Activated CD4-positive, alpha-beta T cell treated with anti-CD3 and anti-CD28 coated beads, Interleukin-2, amount 10 ng/mL, durations not matched to agents 7 days and 5 days (primary cell): ENCODE results near the gene FANCD2. TPM values are rescaled to one million over a fixed set of nuclear protein-coding genes. Genes with fewer than 3 reads are reported as not detected.
"Not testable (repeated sequence)": the region's sequence is repeated elsewhere in the genome, so short reads cannot be mapped to it uniquely, and the experiment has no call there.

Experiments used
- CTCF ChIA-PET: fragments of 350-600 bp; sonication (Branson Sonifier 250); formaldehyde crosslinking; loops from one replicate; lab custom pipeline; 2021; ENCODE audit warnings: antibody characterized with exemption; lab: Charles Lee
- POLR2A ChIA-PET: fragments of 350-600 bp; sonication (Branson Sonifier 250); formaldehyde crosslinking; loops from one replicate; lab custom pipeline; 2021; ENCODE audit warnings: antibody characterized with exemption; lab: Charles Lee
- DNase-seq: peaks from one replicate; pipeline ENCODE4 v3.0.0-alpha.2; 2020
- H3K27ac Mint-ChIP-seq: one replicate; pipeline ENCODE4 v1.8.0; 2021; ENCODE audit warnings: mild to moderate bottlenecking, moderate library complexity, mixed read lengths
- H3K27me3 Mint-ChIP-seq: one replicate; pipeline ENCODE4 v1.8.0; 2021; ENCODE audit warnings: mixed read lengths
- H3K36me3 Mint-ChIP-seq: one replicate; pipeline ENCODE4 v1.8.0; 2021; ENCODE audit warnings: low read depth, mixed read lengths
- H3K4me1 Mint-ChIP-seq: one replicate; pipeline ENCODE4 v1.8.0; 2021; ENCODE audit warnings: mixed read lengths
- H3K4me3 Mint-ChIP-seq: one replicate; pipeline ENCODE4 v1.8.0; 2021; ENCODE audit warnings: mild to moderate bottlenecking, moderate library complexity, mixed read lengths
- H3K9me3 Mint-ChIP-seq: one replicate; pipeline ENCODE4 v1.8.0; 2021; ENCODE audit warnings: mixed read lengths
- total RNA-seq, 2 experiments: library from RNA; stranded (reverse); gene quantifications; one replicate each; pipeline ENCODE4 v1.2.3, GENCODE V29; 2021

The FANCD2 gene
- total RNA-seq, 2 experiments from 2014 or later, result 61.2 to 68.1 TPM

DNA sequence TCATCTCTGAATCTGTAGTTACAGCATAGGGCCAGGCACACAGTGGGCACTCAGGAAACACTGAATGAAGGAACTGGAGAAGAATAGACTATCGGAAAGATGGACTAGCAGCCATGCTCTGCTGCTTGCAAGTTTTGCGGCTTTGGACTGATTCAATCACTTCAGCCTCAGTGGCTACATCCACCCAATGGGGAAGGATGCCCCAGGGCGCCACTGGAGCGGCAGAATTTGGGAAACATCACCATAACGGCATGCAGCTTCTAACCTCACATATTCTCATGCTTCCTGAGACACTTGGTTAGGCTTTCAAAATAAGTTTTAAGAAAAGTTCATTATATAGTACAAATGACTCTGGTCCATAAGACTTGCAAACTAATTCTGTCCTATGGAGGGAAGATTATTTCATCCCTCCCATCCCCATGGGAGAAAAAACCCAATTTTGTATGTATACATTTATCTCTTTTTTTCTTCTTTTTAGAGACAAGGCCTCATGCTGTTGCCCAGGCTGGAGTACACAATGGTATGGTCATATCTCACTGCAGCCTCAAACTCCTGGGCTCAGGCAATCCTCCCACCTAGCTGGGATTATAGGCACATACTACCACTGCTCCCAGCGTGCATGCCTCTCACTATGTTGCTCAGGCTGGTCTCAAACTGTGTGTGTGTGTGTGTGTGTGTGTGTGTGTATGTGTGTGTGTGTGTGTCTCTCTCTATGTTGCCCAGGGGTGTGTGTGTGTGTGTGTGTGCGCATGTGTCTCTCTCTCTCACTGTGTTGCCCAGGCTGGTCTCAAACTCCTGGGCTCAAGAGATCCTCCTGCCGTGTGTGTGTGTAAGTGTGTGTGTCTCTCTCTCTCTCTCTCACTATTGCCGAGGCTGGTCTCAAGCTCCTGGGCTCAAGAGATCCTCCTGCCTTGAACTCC lies 4.1 kb upstream of the FANCD2 start:
- DNase-seq, result no peak
- H3K9me3 Mint-ChIP-seq, result no peaks in the 10 kb centered on the region
- ChIA-PET CTCF (interaction anchor here (0.6 kb wide), 2 partner anchors 95 to 97 kb away, joined by 4 read pairs; no protein-coding TSS in a partner anchor), POLR2A (no interaction called here)
- peaks cover 22% of the 10 kb centered on the region for H3K4me1 Mint-ChIP-seq
- no peak overlapping the region for H3K4me3 Mint-ChIP-seq
- no peak overlapping the region for H3K27ac Mint-ChIP-seq
- no peaks in the 10 kb centered on the region for H3K27me3 Mint-ChIP-seq
- peaks cover 21% of the 10 kb centered on the region for H3K36me3 Mint-ChIP-seq

DNA sequence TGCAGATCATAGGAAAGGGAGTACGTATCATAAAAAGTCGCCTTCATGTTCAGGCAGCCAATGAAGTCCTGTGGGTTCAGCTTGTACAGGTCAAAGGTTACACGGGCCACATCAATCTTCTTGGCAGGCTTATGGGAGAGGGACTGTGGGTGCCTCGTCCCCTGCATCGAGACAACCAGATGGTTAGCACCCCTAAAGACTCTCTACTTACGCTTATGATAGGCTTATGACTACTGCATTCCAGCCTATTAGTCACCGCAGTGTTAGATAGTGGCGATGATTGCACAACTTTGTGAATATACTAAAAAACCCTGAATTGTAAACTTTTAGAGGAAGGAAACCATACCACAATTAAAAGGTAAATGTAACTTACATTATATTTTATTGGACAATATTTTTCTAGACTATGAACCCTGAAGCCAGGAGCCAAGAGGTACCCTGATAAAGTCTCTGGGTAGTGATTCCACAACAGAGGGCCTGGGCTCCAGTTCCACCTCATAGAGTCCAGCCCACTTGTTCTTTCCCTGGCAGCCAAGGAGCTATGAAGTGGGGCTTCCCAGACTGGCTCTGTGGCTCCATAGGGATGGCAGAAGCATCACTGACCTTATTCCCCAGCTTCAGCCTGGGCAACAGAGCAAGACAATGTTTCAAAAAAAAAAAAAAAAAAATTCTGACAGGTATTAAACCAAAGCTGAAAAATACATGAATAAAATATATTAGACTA lies 2.5 kb upstream of the FANCD2 start:
- ChIA-PET CTCF (no interaction called here), POLR2A (interaction anchor here (0.7 kb wide), 1 partner anchor 238 kb away, joined by 5 read pairs; no protein-coding TSS in a partner anchor)
- DNase-seq, result no peak
- Mint-ChIP-seq H3K27ac (no peak overlapping the region), H3K27me3 (no peaks in the 10 kb centered on the region), H3K4me1 (peaks cover 32% of the 10 kb centered on the region), H3K36me3 (peaks cover 21% of the 10 kb centered on the region), H3K4me3 (peak overlapping the region; percentile 32), H3K9me3 (no peaks in the 10 kb centered on the region)

DNA sequence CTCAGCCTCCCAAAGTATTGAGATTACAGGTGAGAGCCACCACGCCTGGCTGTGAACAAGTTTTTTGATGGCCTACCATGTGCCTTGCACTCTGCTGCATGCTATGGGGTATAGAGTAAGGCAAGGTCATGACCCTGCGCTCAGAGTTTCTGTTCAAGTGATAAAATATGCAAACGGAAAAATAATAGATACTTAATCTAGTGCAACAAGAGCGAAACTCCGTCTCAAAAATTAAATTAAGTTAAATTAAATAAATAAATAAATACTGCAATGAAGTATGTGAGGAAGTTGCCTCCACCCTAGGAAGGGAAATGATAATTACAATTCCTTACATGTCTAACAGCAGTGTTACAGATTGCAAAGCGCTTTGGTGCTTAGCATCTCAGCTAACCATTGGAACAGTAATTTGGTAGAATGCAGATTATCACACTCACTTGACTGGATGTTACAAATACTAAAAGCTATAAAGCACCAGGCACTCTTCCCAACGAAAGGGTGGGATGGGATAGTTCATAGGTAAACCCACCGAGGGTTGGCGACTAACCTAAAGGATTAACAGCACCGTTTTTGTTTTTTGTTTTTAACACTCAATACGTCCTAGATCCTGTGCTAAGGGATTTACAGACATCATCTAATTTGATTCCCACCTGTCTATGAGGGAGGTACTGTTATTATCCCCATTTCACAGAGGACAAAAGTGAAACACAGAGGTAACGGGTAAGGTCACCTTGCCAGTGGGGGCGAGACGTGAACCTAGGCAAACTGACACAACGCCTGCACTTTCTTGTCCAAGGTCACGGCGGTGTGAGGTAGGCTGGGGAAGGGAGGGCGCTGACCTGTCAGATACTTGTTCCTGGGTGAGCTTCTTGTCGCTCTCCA lies 793 bp upstream of the FANCD2 start:
- CTCF ChIA-PET, result interaction anchor here (0.6 to 1.3 kb wide), 2 partner anchors 238 to 433 kb away, joined by 3 read pairs; no protein-coding TSS in a partner anchor
- H3K4me1 Mint-ChIP-seq, result peaks cover 35% of the 10 kb centered on the region
- H3K9me3 Mint-ChIP-seq, result no peaks in the 10 kb centered on the region
- no peak for DNase-seq
- H3K36me3 Mint-ChIP-seq, result peaks cover 23% of the 10 kb centered on the region
- peak overlapping the region; percentile 98 for H3K27ac Mint-ChIP-seq
- H3K27me3 Mint-ChIP-seq, result no peaks in the 10 kb centered on the region
- POLR2A ChIA-PET, result interaction anchor here (0.7 to 1.0 kb wide), 4 partner anchors 14 to 215 kb away, joined by 3 to 4 read pairs (median 3); no protein-coding TSS in a partner anchor
- H3K4me3 Mint-ChIP-seq, result peak overlapping the region; percentile 88

DNA sequence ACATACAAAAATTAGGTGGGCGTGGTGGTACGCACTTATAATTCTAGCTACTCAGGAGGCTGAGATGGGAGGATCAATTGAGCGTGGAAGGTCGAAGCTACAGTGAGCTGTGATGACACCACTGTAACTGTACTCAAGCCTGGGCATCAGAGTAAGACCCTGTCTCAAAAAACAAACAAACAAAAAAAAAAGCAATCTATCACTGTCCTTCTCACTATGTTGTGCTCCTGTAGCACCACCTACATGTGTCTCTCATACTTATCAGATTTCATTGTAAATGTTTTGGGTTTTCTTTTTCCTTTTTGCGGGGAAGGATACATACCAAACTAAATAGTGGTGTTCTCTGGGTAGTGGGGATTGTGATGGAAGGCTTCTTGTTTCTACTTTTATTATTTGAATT lies 14.8 kb downstream of the FANCD2 start:
- CTCF ChIA-PET, result interaction anchor here (1.0 kb wide), 1 partner anchor 10 kb away, joined by 3 read pairs; no protein-coding TSS in a partner anchor
- H3K9me3 Mint-ChIP-seq, result no peaks in the 10 kb centered on the region
- no peaks in the 10 kb centered on the region for H3K27me3 Mint-ChIP-seq
- H3K4me1 Mint-ChIP-seq, result no peaks in the 10 kb centered on the region
- no peak for DNase-seq
- H3K36me3 Mint-ChIP-seq, result peaks cover 25% of the 10 kb centered on the region
- H3K27ac Mint-ChIP-seq, result no peak overlapping the region
- POLR2A ChIA-PET, result no interaction called here
- H3K4me3 Mint-ChIP-seq, result no peak overlapping the region

DNA sequence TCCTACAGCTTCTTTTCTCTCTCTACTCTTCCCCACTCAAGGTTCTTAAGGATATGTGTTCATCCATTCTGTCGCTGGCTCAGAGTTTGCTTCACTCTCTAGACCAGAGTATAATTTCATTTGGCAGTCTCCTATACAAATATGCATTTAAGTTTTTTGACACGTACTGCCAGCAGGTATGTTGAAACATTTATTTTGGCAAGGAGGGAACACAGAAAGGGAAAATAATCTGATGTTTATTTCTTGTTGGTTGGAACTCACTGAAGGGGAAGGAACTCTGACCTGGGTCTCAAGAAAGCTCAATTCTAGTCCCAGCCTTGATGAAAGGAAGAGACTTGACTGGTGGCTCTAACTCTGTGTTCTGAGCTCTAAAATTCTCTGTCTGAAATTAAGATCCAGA lies 21.6 kb downstream of the FANCD2 start:
- Mint-ChIP-seq H3K9me3 (no peaks in the 10 kb centered on the region), H3K27me3 (peaks cover 2% of the 10 kb centered on the region), H3K4me3 (no peak overlapping the region), H3K27ac (no peak overlapping the region), H3K36me3 (peaks cover 37% of the 10 kb centered on the region), H3K4me1 (no peaks in the 10 kb centered on the region)
- CTCF ChIA-PET, result interaction anchor here (1.5 kb wide), 1 partner anchor 88 kb away, joined by 4 read pairs; no protein-coding TSS in a partner anchor
- no peak for DNase-seq
- POLR2A ChIA-PET, result no interaction called here

DNA sequence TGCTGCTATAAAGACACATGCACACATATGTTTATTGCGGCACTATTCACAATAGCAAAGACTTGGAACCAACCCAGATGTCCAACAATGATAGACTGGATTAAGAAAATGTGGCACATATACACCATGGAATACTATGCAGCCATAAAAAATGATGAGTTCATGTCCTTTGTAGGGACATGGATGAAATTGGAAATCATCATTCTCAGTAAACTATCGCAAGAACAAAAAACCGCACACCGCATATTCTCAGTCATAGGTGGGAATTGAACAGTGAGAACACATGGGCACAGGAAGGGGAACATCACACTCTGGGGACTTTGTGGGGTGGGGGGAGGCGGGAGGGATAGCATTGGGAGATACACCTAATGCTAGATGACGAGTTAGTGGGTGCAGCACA lies 26.8 kb downstream of the FANCD2 start:
- H3K27me3 Mint-ChIP-seq, H3K4me3 Mint-ChIP-seq, CTCF ChIA-PET, DNase-seq, POLR2A ChIA-PET, H3K27ac Mint-ChIP-seq, H3K4me1 Mint-ChIP-seq, H3K9me3 Mint-ChIP-seq: not testable (repeated sequence)
- peaks cover 47% of the 10 kb centered on the region for H3K36me3 Mint-ChIP-seq

DNA sequence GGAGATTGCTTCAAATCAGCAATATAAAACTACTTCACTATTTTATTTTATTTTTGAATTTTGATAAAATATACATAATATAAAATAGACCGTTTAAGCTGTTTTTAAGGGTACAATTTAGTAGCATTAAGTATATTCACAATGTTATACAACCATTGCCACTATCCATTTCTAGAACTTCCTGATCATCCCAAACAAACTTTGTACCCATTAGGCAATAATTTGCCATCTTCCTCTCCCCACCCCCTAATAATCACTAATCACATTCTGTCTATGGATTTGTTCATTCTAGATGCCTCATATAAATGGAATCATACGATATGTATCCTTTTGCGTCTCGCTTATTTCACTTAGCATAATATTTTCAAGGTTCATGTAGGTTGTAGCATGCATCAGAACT lies 28.9 kb downstream of the FANCD2 start:
- Mint-ChIP-seq H3K4me1 (no peaks in the 10 kb centered on the region), H3K9me3 (no peaks in the 10 kb centered on the region)
- CTCF ChIA-PET, result interaction anchor here (0.7 to 1.2 kb wide), 2 partner anchors 27 to 239 kb away, joined by 3 to 5 read pairs; no protein-coding TSS in a partner anchor

DNA sequence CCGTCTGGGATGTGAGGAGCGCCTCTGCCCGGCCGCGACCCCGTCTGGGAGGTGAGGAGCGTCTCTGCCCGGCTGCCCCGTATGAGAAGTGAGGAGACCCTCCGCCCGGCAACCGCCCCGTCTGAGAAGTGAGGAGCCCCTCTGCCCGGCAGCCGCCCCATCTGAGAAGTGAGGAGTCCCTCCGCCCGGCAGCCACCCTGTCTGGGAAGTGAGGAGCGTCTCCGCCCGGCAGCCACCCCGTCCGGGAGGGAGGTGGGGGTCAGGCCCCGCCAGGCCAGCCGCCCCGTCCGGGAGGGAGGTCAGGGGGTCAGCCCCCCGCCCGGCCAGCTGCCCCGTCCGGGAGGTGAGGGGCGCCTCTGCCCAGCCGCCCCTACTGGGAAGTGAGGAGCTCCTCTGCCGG lies 43.8 kb downstream of the FANCD2 start:
- H3K4me3 Mint-ChIP-seq, H3K27me3 Mint-ChIP-seq, CTCF ChIA-PET, H3K27ac Mint-ChIP-seq, H3K4me1 Mint-ChIP-seq, POLR2A ChIA-PET, DNase-seq, H3K9me3 Mint-ChIP-seq: not testable (repeated sequence)
- H3K36me3 Mint-ChIP-seq, result peaks cover 48% of the 10 kb centered on the region

More for the DNA sequence above, 28.9 kb downstream of the FANCD2 start:
- H3K36me3 Mint-ChIP-seq, result peaks cover 39% of the 10 kb centered on the region
- no peak for DNase-seq
- no peaks in the 10 kb centered on the region for H3K27me3 Mint-ChIP-seq
- POLR2A ChIA-PET, result interaction anchor here (0.7 kb wide), 1 partner anchor 40 kb away, joined by 11 read pairs; no protein-coding TSS in a partner anchor
- H3K27ac Mint-ChIP-seq, result no peak overlapping the region
- no peak overlapping the region for H3K4me3 Mint-ChIP-seq

DNA sequence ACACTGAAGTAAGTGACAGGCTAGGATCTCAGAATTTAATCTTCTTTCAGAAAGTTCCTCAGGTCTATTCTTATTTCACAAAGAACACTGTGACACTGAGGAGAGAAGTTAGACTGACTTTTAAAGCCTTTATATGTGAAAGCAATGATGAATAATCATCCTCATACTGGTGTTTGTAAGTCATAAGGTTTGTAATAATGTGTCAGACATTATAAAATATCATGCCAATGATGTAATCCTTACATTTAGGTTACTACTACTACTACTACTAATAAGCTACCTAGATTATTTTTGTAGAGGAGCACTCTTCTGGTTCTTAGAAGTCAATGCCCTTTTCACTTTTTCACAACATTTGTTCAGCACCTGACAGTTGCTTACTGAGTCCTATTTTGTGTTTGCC lies 48.4 kb downstream of the FANCD2 start:
- H3K4me1 Mint-ChIP-seq, result no peaks in the 10 kb centered on the region
- CTCF ChIA-PET, result interaction anchor here (0.6 to 1.1 kb wide), 2 partner anchors 36 to 119 kb away, joined by 3 read pairs; no protein-coding TSS in a partner anchor

DNA sequence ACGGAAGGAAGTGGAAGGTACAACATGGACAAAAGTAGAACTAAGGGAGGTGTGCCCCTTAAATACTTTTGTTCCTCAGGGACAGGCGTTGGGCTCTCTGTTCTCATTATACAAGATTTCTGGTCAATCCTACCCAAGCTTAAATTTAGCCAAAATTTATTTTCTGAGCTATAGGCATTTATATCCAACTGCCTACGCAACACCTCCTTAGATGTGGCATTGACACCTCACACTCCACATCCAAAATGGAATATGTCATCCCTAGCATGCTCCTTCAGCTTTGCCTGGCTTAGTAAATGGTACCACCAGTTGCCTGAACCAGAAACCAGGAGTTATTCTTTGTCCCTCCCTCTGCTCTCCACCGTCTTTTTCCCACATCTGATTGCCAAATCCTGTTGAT lies 55.6 kb downstream of the FANCD2 start:
- Mint-ChIP-seq H3K9me3 (no peaks in the 10 kb centered on the region), H3K27ac (no peak overlapping the region)
- CTCF ChIA-PET, result interaction anchor here (2.3 kb wide), 1 partner anchor 27 kb away, joined by 5 read pairs; no protein-coding TSS in a partner anchor

More for the DNA sequence above, 48.4 kb downstream of the FANCD2 start:
- H3K36me3 Mint-ChIP-seq, result peaks cover 26% of the 10 kb centered on the region
- no peak for DNase-seq
- no peaks in the 10 kb centered on the region for H3K9me3 Mint-ChIP-seq
- H3K27me3 Mint-ChIP-seq, result no peaks in the 10 kb centered on the region
- POLR2A ChIA-PET, result no interaction called here
- no peak overlapping the region for H3K4me3 Mint-ChIP-seq
- H3K27ac Mint-ChIP-seq, result no peak overlapping the region

DNA sequence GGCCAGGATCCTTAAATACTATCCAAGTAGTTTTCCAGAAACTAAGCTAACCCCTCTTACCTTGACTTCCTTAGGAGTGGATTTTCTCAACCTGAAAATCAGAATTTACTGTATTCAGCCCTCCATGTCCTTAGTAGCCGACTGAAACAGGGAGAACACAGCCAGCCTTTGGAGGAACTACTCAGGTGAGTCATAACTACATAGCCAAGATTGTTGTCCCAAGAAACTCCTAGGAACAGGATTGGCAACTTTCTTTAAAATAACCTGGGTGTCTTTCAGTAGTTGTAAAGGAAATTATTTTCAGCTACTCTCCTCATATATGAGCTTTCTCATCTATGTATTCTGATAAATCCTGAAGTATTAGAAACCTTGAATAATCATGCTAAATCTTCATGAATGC lies 59.5 kb downstream of the FANCD2 start:
- ChIA-PET POLR2A (no interaction called here), CTCF (interaction anchor here (1.2 to 1.5 kb wide), 2 partner anchors 9 to 202 kb away, joined by 3 read pairs; no protein-coding TSS in a partner anchor)
- no peak for DNase-seq
- Mint-ChIP-seq H3K36me3 (peaks cover 46% of the 10 kb centered on the region), H3K4me3 (no peak overlapping the region), H3K9me3 (no peaks in the 10 kb centered on the region), H3K4me1 (no peaks in the 10 kb centered on the region), H3K27ac (no peak overlapping the region), H3K27me3 (no peaks in the 10 kb centered on the region)

More for the DNA sequence above, 55.6 kb downstream of the FANCD2 start:
- Mint-ChIP-seq H3K4me1 (no peaks in the 10 kb centered on the region), H3K4me3 (no peak overlapping the region), H3K36me3 (peaks cover 41% of the 10 kb centered on the region), H3K27me3 (no peaks in the 10 kb centered on the region)
- POLR2A ChIA-PET, result no interaction called here
- DNase-seq, result no peak

DNA sequence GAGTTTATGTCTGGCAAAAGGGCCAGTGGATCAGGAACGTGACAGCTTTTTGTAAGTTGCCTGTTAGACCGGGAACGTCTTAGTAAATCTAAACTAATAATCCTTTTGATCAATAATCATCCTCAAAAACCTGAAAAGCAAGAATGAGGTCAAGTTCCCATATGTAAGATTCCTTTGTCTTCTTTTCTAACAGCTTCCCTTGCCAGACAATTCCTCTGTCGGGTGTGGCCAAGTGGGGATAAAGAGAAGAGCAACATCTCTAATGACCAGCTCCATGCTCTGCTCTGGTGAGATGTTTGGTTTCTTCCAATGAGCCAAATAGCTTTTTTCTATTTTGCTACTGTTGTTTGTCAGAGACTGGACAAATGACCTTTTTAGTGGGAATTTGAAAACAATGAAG lies 62.0 kb downstream of the FANCD2 start:
- no peak for DNase-seq
- Mint-ChIP-seq H3K27ac (no peak overlapping the region), H3K27me3 (no peaks in the 10 kb centered on the region), H3K4me3 (no peak overlapping the region), H3K36me3 (peaks cover 41% of the 10 kb centered on the region), H3K9me3 (no peaks in the 10 kb centered on the region), H3K4me1 (no peaks in the 10 kb centered on the region)
- CTCF ChIA-PET, result interaction anchor here (1.2 kb wide), 1 partner anchor 282 kb away, joined by 3 read pairs; no protein-coding TSS in a partner anchor
- POLR2A ChIA-PET, result no interaction called here
